DND-41 (cell line): ENCODE results near the gene C6.

ENCODE experiments used
- EZH2 ChIP-seq: IDR thresholded peaks from 3 replicates; pipeline ENCODE4 v1.6.1; 2012; ENCODE audit warnings: borderline replicate concordance, low read depth, mild to moderate bottlenecking, moderate library complexity, low read length, inconsistent platforms; ENCODE audit not compliant: severe bottlenecking
- TF ChIP-seq, protein P1 (sequence below): IDR thresholded peaks from 2 replicates; pipeline ENCODE4 v1.5.1; 2012; ENCODE audit warnings: borderline replicate concordance, low read length, moderate library complexity, mild to moderate bottlenecking; ENCODE audit not compliant: poor library complexity, severe bottlenecking; ENCODE audit errors: extremely low read depth

DNA sequence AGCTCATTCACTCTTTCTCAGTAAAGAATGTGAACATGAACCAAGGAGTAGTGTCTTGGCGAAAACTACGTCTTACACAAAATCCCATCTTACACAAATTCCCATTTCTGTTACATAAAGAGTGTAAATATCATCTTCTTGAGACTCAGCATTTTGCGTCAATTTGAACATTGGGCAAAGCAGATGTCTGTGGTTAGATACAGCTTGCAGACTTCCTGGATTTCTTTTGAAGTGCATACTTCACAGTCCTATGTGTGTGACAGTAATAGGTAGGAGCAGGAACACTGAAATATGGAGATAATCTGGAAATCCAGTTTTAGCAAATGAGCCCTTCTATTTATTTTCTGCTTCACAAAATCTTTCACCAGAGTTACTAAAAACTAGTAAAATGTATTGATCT lies 58.8 kb downstream of the C6 start:
- TF ChIP-seq, protein P1, sequence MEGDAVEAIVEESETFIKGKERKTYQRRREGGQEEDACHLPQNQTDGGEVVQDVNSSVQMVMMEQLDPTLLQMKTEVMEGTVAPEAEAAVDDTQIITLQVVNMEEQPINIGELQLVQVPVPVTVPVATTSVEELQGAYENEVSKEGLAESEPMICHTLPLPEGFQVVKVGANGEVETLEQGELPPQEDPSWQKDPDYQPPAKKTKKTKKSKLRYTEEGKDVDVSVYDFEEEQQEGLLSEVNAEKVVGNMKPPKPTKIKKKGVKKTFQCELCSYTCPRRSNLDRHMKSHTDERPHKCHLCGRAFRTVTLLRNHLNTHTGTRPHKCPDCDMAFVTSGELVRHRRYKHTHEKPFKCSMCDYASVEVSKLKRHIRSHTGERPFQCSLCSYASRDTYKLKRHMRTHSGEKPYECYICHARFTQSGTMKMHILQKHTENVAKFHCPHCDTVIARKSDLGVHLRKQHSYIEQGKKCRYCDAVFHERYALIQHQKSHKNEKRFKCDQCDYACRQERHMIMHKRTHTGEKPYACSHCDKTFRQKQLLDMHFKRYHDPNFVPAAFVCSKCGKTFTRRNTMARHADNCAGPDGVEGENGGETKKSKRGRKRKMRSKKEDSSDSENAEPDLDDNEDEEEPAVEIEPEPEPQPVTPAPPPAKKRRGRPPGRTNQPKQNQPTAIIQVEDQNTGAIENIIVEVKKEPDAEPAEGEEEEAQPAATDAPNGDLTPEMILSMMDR, result no peak
- no peak for TF ChIP-seq EZH2
